Upper lobe of right lung (tissue), 1 donor: ENCODE results near the gene RGS3. TPM values are rescaled to one million over a fixed set of nuclear protein-coding genes. Genes with fewer than 3 reads are reported as not detected.
A peak's percentile ranks its signal among the peaks of the same experiment; 100 is the strongest.

ENCODE experiments used
- ATAC-seq: fragments of 200-7000 bp; cut with Tn5 transposase; one replicate; pipeline ENCODE4 v1.9.1; 2020; ENCODE audit warnings: mild to moderate bottlenecking, moderate library complexity
- DNase-seq: peaks from one replicate; pipeline ENCODE4 v3.0.0-alpha.2; 2020
- H3K27ac ChIP-seq: fragments of 200-600 bp; one replicate; pipeline ENCODE4 v1.8.0; 2022
- H3K27me3 ChIP-seq: fragments of 200-600 bp; one replicate; pipeline ENCODE4 v1.8.0; 2022; ENCODE audit warnings: mild to moderate bottlenecking
- H3K36me3 ChIP-seq: fragments of 200-600 bp; one replicate; pipeline ENCODE4 v1.8.0; 2022
- H3K4me1 ChIP-seq: fragments of 200-600 bp; one replicate; pipeline ENCODE4 v1.8.0; 2022
- H3K4me3 ChIP-seq: fragments of 200-600 bp; one replicate; pipeline ENCODE4 v1.8.0; 2022; ENCODE audit warnings: mild to moderate bottlenecking
- H3K9me3 ChIP-seq: fragments of 200-600 bp; one replicate; pipeline ENCODE4 v1.8.0; 2022
- CTCF ChIP-seq: fragments of 200-600 bp; IDR thresholded peaks from one replicate; pipeline ENCODE4 v1.8.0; 2022; ENCODE audit warnings: antibody characterized with exemption
- intact Hi-C: fragments of 100-400 bp; cut with DNase I; formaldehyde crosslinking; loops from one replicate; pipeline ENCODE4 v1.11.0; 2022
- total RNA-seq: library from RNA; stranded (reverse); fragmentation: NEBNext Ultra II Directional; extraction: Animal tissue kit (Norgen Biotek cat#: 25700); gene quantifications from one replicate; pipeline ENCODE4 v1.2.1, GENCODE V29; 2021
- donor health status: DM: no; HTN: yes; CAD: no; lungs with severe emphysema.

Gene RGS3
- total RNA-seq, 1 donor from 2014 or later, result 71.1 TPM

- Histone ChIP-seq H3K27me3 (no peaks in the 10 kb centered on the region), H3K27ac (peak overlapping the region; percentile 72), H3K4me1 (peaks cover 28% of the 10 kb centered on the region), H3K4me3 (no peak overlapping the region), H3K9me3 (no peaks in the 10 kb centered on the region), H3K36me3 (no peaks in the 10 kb centered on the region)
- peak; percentile 79 for ATAC-seq
- intact Hi-C loops, result no loop called here
- peak; percentile 86 for DNase-seq
- TF ChIP-seq CTCF, result no peak
Observed at GRCh38 chr9:113609562-113610318, 146.2 kb downstream of the RGS3 start.

GRCh38 chr9:113611461-113612215, 148.1 kb downstream of the RGS3 start:
- no peak overlapping the region for H3K27ac ChIP-seq
- DNase-seq, result peak; percentile 39
- no peaks in the 10 kb centered on the region for H3K9me3 ChIP-seq

GRCh38 chr9:113612216-113612747, 148.8 kb downstream of the RGS3 start:
- H3K27me3 ChIP-seq, result no peaks in the 10 kb centered on the region
- intact Hi-C loops, result no loop called here
- no peak overlapping the region for H3K4me3 ChIP-seq
- no peak for TF ChIP-seq CTCF
- peaks cover 43% of the 10 kb centered on the region for H3K4me1 ChIP-seq
- H3K36me3 ChIP-seq, result no peaks in the 10 kb centered on the region
- ATAC-seq, result no peak
- no peaks in the 10 kb centered on the region for H3K9me3 ChIP-seq
- no peak overlapping the region for H3K27ac ChIP-seq
- peak; percentile 36 for DNase-seq

More at GRCh38 chr9:113611461-113612215, 148.1 kb downstream of the RGS3 start:
- no peak overlapping the region for H3K4me3 ChIP-seq
- no peak for TF ChIP-seq CTCF
- H3K36me3 ChIP-seq, result no peaks in the 10 kb centered on the region
- H3K27me3 ChIP-seq, result no peaks in the 10 kb centered on the region
- H3K4me1 ChIP-seq, result peaks cover 43% of the 10 kb centered on the region
- ATAC-seq, result no peak
- intact Hi-C loops, result no loop called here

- ATAC-seq (no peak), DNase-seq (peak; percentile 44)
- TF ChIP-seq CTCF, result no peak
- Histone ChIP-seq H3K4me3 (no peak overlapping the region), H3K27me3 (no peaks in the 10 kb centered on the region), H3K4me1 (peaks cover 43% of the 10 kb centered on the region), H3K27ac (no peak overlapping the region), H3K9me3 (no peaks in the 10 kb centered on the region), H3K36me3 (no peaks in the 10 kb centered on the region)
- intact Hi-C loops, result no loop called here
Observed at GRCh38 chr9:113612828-113613227, 149.3 kb downstream of the RGS3 start.

GRCh38 chr9:113613815-113614413, 150.4 kb downstream of the RGS3 start:
- Histone ChIP-seq H3K36me3 (no peaks in the 10 kb centered on the region), H3K27me3 (no peaks in the 10 kb centered on the region), H3K9me3 (no peaks in the 10 kb centered on the region), H3K4me1 (peaks cover 36% of the 10 kb centered on the region), H3K27ac (no peak overlapping the region), H3K4me3 (no peak overlapping the region)
- ATAC-seq (no peak), DNase-seq (peak; percentile 5)
- intact Hi-C loops, result no loop called here
- no peak for TF ChIP-seq CTCF
